K562 (cell line): ENCODE data around the gene SYNPR. TPM values are rescaled to one million over a fixed set of nuclear protein-coding genes. Genes with fewer than 3 reads are reported as not detected.

Experiments
- CXXC5 ChIP-seq: fragments of 250-450 bp; sonication (Bioruptor Pico); IDR thresholded peaks from 2 replicates; pipeline ENCODE4 v1.8.0; 2022; ENCODE audit warnings: inconsistent platforms, mild to moderate bottlenecking, moderate library complexity
- FOXP4 ChIP-seq: sonication (generic); formaldehyde crosslinking; IDR thresholded peaks from 2 replicates; pipeline ENCODE4 v1.8.0; 2022; ENCODE audit warnings: mild to moderate bottlenecking, missing genetic modification reagents, borderline replicate concordance
- RBFOX2 ChIP-seq: fragments of 200-400 bp; formaldehyde crosslinking; IDR thresholded peaks from 2 replicates; pipeline ENCODE4 v1.6.1; 2017; ENCODE audit warnings: low read depth, mild to moderate bottlenecking, low read length, moderate library complexity
- polyA plus RNA-seq, 8 experiments: library from polyadenylated mRNA; depleted of rRNA in 4 of 8; stranded (reverse) in 5 of 8; unstranded in 3 of 8; fragments of >200 nt; fragmentation: Nextera tagmentation in 2 of 8; fragmentation: Illumina TruSeq in 1 of 8; extraction: Ambion mirVana in 2 of 8; extraction: Trizol in 1 of 8; gene quantifications; 2 replicates each; pipeline versions ENCODE4 v1.2.1 to v1.2.3, GENCODE V29; 2011 to 2014; ENCODE audit warnings: inconsistent platforms in 1 of 8, missing spikeins in 1 of 8
- small RNA-seq: library from RNA; depleted of rRNA; stranded (forward); fragments of <200 nt; gene quantifications from one replicate; pipeline ENCODE3, GENCODE V24; 2014
- total RNA-seq, 7 experiments: library from RNA; depleted of rRNA in 6 of 7; stranded (reverse); fragments of >200 nt in 6 of 7; fragmentation: Illumina TruSeq in 2 of 7; extraction: Trizol in 2 of 7; gene quantifications; 2 replicates each; pipeline versions ENCODE4 v1.2.1 to v1.2.3, GENCODE V29; 2011 to 2021; ENCODE audit warnings: low replicate concordance in 1 of 7

Gene SYNPR
- total and polyA plus RNA-seq, 9 of the 15 experiments (the other 6 are each of a cell fraction or from before 2014, with no cell fraction given) = not detected

GRCh38 chr3:63662500-63662899, 384.4 kb downstream of the SYNPR start (continued):
- no peak for TF ChIP-seq FOXP4 (CRISPR knock-in tag)
- no peak for TF ChIP-seq CXXC5 (CRISPR knock-in tag)
- TF ChIP-seq RBFOX2 = no peak
- TF ChIP-seq, all 486 proteins: peak for 2

Small RNA genes lying within 50 kb of the gene (small RNA-seq; reads per million reads assigned to genes)
- gene RNA5SP134 = 1.5 reads per million, percentile 75 among the genes with 10 or more reads in this experiment
